Measurements from ENCODE around the gene TSACC.

Gene TSACC

DNA sequence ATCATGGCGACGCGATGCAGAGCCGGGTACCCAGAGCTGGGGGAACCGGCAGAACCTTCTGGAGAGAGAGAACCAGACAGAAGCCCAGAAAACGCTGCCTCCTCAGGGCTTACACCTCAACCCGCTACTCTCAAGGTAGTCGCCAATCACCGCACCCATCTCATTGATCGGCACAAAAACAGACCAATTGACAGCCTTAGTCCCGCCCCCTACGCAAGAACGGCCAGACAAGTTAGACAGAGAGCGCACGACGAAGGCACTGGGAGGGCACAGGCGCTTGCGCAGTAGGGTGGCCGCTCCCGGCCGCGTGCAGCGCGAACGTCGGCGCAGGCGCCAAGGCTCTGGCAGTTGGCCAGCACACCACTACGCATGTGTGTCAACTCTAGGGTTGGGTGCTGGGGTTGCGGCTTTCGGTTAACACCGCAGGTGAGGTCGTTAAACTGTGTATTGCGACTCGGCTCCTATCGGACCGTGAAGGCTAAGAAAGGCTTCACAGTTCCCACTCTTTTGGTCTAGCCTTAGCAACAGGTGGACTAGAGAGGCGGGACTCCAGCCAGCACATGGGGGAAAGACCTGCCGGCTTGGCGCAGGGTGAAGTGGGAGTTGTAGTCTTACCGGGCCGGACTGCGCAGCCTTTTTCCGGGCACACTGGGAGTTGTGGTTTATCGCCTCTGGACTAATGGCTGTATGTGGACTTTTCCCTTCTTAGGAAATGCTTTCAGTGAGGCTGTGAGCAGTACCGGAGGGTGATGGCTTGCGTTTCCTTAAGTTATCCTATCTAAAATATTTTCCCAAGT lies at the start of gene TSACC, which contains the start of gene CCT3:
TSACC (plus strand) TSS at position 347 of the 797 bp plus-strand sequence. CDS start 1,232 bp downstream, outside the sequence.
CCT3 (minus strand) TSS at position 113 of the 797 bp plus-strand sequence; CDS start at position 5, 108 bp downstream.
- in situ Hi-C loops (cut with MboI; ENCODE audit: low sequenced_read_pairs), result no loop called here

DNA sequence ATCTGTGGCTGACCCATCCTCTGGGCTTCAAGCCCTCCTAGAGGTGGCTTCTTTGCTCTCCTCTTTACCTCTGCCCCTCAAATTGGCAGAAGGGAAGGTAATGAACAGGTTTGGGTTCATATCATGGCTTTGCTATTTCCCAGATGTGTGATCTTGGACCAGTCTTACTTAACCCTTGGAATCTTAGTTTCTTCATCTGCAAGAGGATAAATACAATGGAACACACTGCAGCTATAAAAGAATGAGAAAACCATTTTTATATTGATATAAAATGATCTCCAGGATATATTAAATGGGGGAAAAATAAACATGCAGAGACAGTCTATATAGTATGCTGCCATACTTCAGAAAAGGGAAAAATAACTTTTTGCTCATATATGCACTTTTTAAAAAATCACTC lies 48.5 kb upstream of the TSACC start:
- in situ Hi-C loops (cut with MboI; ENCODE audit: low sequenced_read_pairs), result no loop called here

DNA sequence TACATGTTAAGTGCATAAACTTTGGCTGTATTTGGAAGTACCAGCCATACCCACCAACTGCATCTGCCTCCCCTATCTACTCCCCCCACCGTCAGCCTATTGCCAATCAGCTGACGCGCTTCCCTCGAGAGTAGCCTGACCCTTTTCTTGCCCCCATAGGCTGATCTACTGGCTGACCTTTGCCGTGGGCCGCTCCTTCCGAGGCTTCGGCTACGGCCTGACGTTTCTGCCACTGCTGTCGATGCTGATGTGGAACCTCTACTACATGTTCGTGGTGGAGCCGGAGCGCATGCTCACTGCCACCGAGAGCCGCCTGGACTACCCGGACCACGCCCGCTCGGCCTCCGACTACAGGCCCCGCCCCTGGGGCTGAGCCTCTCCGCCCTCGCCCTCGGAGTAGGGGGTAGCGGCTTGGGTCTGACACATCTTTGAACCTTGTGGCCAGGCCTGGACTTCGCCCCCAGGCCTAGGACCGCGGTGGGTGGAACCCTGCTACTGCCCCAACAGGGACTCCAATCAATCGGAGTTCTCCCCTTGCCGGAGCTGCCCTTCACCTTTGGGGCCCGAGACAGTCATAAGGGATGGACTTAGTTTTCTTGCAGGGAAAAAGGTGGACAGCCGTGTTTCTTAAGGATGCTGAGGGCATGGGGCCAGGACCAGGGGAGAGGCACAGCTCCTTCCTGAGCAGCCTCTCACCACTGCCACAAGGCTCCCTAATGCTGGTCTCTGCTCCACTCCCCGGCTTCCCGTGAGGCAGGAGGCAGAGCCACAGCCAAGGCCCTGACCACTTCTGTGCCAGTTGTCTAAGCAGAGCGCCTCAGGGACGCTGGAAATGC lies 46.9 kb upstream of the TSACC start:
- in situ Hi-C loops (cut with MboI; ENCODE audit: low sequenced_read_pairs), result no loop called here

- in situ Hi-C loops (cut with MboI; ENCODE audit: low sequenced_read_pairs), result no loop called here
These were observed 45.3 kb upstream of the TSACC start for GRCh38 chr1:156293098-156293434.

DNA sequence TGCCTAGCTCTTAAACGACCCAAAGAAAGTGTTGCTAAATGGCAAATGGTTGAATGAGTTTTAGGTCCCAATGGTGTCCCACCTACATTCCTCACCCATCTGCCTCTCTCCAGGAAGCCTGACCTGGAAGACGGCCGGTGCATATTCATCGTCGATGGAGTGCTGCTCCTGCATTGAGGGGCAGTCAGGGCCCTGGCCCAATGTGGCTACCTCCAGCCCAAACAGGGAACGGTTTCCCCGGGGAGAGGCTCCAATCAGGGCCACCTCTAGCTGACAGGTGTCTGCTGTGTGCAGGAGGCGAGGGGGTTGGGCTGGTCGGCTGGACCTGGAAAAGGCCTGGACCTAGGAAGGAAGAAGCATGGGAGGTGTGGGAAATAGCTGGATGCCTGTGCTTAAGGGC lies 44.4 kb upstream of the TSACC start:
- in situ Hi-C loops (cut with MboI; ENCODE audit: low sequenced_read_pairs), result no loop called here

DNA sequence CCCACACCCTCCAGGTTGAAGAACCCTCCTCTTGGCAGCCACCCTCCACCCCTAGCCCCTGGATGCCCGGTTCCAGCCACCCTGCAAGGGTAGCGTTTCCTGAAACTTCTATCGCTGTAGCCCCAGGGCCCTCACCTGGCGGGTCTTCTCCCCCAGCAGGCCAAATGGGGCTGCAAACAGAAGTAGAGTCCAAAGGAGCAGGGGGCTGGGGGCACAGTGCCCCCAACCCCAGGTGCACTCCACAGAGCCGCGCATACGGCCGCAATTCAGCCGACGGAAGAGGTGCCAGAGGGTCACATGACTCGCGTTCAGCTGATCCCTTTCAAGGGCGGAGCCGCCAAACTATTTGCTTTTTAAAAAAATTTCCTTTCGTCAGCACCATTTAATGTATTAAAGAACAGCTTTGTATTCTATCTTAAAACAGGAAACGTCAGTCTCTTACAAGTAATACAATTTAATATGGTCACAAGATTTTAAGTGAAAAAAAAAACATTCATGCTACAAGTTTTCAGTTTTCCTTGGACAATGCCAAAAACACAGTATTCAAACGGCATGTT lies 42.9 kb upstream of the TSACC start, which contains the start of gene GLMP:
GLMP (minus strand) TSS at position 289 of the 557 bp plus-strand sequence; CDS start at position 255, 34 bp downstream.
- in situ Hi-C loops (cut with MboI; ENCODE audit: low sequenced_read_pairs), result no loop called here

DNA sequence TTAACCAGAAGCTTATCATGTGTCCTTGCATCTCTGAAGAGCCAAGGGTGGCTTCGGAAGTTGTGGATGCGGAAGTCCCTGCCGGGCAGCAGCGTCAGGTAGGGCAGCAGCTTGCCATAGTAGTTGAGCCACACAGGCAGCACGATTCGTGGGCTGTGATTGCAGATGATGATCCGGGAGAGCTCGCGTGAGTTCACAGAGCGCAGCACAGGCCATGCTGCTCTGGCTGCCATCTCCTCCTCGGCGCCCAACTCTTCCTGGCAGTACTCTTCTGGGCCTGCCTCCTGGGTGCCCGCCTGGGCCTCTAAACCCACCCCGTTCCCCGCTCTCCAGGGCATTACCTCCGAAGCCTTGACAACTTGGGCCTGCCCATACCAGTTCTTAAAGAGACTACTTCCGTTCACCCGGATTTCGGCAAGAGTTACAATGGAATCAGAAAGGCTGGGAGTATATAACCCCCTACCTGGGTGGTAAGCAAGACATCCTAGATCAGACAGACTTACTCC lies 39.4 kb upstream of the TSACC start, which contains the start of gene VHLL:
VHLL (minus strand) TSS at position 456 of the 506 bp plus-strand sequence; CDS start at position 338, 118 bp downstream.
- in situ Hi-C loops (cut with MboI; ENCODE audit: low sequenced_read_pairs), result no loop called here

DNA sequence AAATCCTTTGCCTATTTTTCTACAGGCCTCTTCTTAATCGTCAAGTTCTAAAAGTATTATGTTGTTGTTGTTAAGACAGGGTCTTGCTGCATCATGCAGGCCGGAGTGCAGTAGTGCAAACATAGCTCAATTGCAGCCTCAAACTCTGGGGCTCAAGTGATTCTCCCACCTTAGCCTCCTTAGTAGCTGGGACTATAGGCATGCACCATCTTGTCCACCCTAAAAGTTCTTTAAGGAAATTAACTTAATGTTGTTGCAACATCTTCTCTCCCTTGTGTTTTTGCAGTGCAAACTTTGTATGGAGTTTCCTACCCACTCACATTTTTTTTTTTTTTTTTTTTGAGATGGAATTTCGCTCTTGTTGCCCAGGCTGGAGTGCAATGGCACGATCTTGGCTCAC lies 35.1 kb upstream of the TSACC start:
- in situ Hi-C loops (cut with MboI; ENCODE audit: low sequenced_read_pairs), result loop anchor here (25.0 kb wide), 1 partner anchor 391 kb away; the partner anchor contains the start of gene RIT1

GRCh38 chr1:156305215-156305614 lies 33.1 kb upstream of the TSACC start:
- in situ Hi-C loops (cut with MboI; ENCODE audit: low sequenced_read_pairs), result loop anchor here (25.0 kb wide), 1 partner anchor 393 kb away; the partner anchor contains the start of gene RIT1

GRCh38 chr1:156308078-156308477 lies 30.2 kb upstream of the TSACC start:
- in situ Hi-C loops (cut with MboI; ENCODE audit: low sequenced_read_pairs), result loop anchor here (25.0 kb wide), 1 partner anchor 396 kb away; the partner anchor contains the start of gene RIT1

- in situ Hi-C loops (cut with MboI; ENCODE audit: low sequenced_read_pairs), result loop anchor here (25.0 kb wide), 1 partner anchor 399 kb away; the partner anchor contains the start of gene RIT1
These were observed 27.4 kb upstream of the TSACC start for GRCh38 chr1:156310962-156311361.

- in situ Hi-C loops (cut with MboI; ENCODE audit: low sequenced_read_pairs), result loop anchor here (25.0 kb wide), 1 partner anchor 405 kb away; the partner anchor contains the start of gene RIT1
These were observed 21.4 kb upstream of the TSACC start for GRCh38 chr1:156316909-156317308.

GRCh38 chr1:156319664-156320063 lies 18.7 kb upstream of the TSACC start:
- in situ Hi-C loops (cut with MboI; ENCODE audit: low sequenced_read_pairs), result loop anchor here (25.0 kb wide), 1 partner anchor 407 kb away; the partner anchor contains the start of gene RIT1

- in situ Hi-C loops (cut with MboI; ENCODE audit: low sequenced_read_pairs), result loop anchor here (25.0 kb wide), 1 partner anchor 408 kb away; the partner anchor contains the start of gene RIT1
These were observed 17.8 kb upstream of the TSACC start for GRCh38 chr1:156320560-156320959.

GRCh38 chr1:156323179-156323578 lies 15.1 kb upstream of the TSACC start:
- in situ Hi-C loops (cut with MboI; ENCODE audit: low sequenced_read_pairs), result loop anchor here (25.0 kb wide), 1 partner anchor 411 kb away; the partner anchor contains the start of gene RIT1

GRCh38 chr1:156336242-156336641 lies 2.1 kb upstream of the TSACC start:
- in situ Hi-C loops (cut with MboI; ENCODE audit: low sequenced_read_pairs), result no loop called here

GRCh38 chr1:156337052-156337887 lies 1.1 kb upstream of the TSACC start:
- in situ Hi-C loops (cut with MboI; ENCODE audit: low sequenced_read_pairs), result no loop called here

DNA sequence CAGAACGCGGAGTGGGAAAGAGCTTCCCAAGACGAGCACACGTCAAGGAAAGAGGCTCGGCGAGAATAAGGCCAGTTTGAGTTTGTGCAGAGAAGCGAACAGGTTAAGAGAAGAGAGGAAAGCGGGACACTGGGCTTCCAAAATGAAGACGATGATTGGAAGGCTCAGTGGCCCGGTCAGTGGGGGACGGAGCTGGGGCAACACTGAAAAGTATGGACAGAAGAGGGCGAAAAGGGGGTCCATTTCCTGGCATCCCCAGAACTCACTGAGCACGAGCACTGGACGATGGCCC lies 492 bp upstream of the TSACC start:
- in situ Hi-C loops (cut with MboI; ENCODE audit: low sequenced_read_pairs), result no loop called here

- in situ Hi-C loops (cut with MboI; ENCODE audit: low sequenced_read_pairs), result no loop called here
These were observed 4.0 kb downstream of the TSACC start for GRCh38 chr1:156342166-156342955.
